Inflammatory macrophage treated with lipopolysaccharide for 4 hours (primary cell): Measurements from ENCODE around the gene C8A.

Source experiments
- DNase-seq: peaks from one replicate; pipeline ENCODE4 v3.0.0-alpha.2; 2020

Gene C8A

GRCh38 chr1:56838759-56839158 is 15.8 kb upstream of the C8A start:
- DNase-seq: no peak

- no peak for DNase-seq
Measured at GRCh38 chr1:56843544-56843943, 11.1 kb upstream of the C8A start.

- no peak for DNase-seq
Measured at GRCh38 chr1:56844545-56845136, 10.0 kb upstream of the C8A start.

- DNase-seq: no peak
Measured at GRCh38 chr1:56845343-56845742, 9.3 kb upstream of the C8A start.

GRCh38 chr1:56849750-56850149 is 4.8 kb upstream of the C8A start:
- DNase-seq: no peak

GRCh38 chr1:56850411-56850810 is 4.2 kb upstream of the C8A start:
- DNase-seq: no peak

GRCh38 chr1:56850922-56851321 is 3.7 kb upstream of the C8A start:
- DNase-seq: no peak

GRCh38 chr1:56852476-56852875 is 2.1 kb upstream of the C8A start:
- no peak for DNase-seq

- no peak for DNase-seq
Measured at GRCh38 chr1:56855190-56855589, 593 bp downstream of the C8A start.

GRCh38 chr1:56856186-56856585 is 1.6 kb downstream of the C8A start:
- DNase-seq: no peak

GRCh38 chr1:56859287-56859686 is 4.7 kb downstream of the C8A start:
- no peak for DNase-seq

GRCh38 chr1:56863265-56863992 is 8.8 kb downstream of the C8A start:
- no peak for DNase-seq

- no peak for DNase-seq
Measured at GRCh38 chr1:56864430-56864829, 9.8 kb downstream of the C8A start.

- no peak for DNase-seq
Measured at GRCh38 chr1:56866656-56867055, 12.1 kb downstream of the C8A start.

- DNase-seq: no peak
Measured at GRCh38 chr1:56867491-56867890, 12.9 kb downstream of the C8A start.

GRCh38 chr1:56868761-56869160 is 14.2 kb downstream of the C8A start:
- DNase-seq: no peak

GRCh38 chr1:56872597-56872996 is 18.0 kb downstream of the C8A start:
- no peak for DNase-seq

- DNase-seq: no peak
Measured at GRCh38 chr1:56873213-56873612, 18.6 kb downstream of the C8A start.

- DNase-seq: no peak
Measured at GRCh38 chr1:56874689-56875088, 20.1 kb downstream of the C8A start.

- no peak for DNase-seq
Measured at GRCh38 chr1:56877973-56878372, 23.4 kb downstream of the C8A start.

GRCh38 chr1:56880774-56881173 is 26.2 kb downstream of the C8A start:
- DNase-seq: no peak

GRCh38 chr1:56881417-56881816 is 26.8 kb downstream of the C8A start:
- DNase-seq: no peak

- DNase-seq: no peak
Measured at GRCh38 chr1:56890229-56890628, 35.6 kb downstream of the C8A start.

- DNase-seq: no peak
Measured at GRCh38 chr1:56894014-56894413, 39.4 kb downstream of the C8A start.
